Hematopoietic multipotent progenitor cell treated with erythropoietin and hydrocortisone succinate and interleukin-3 and kit ligand, for 6 days (in vitro differentiated cells): Measurements from ENCODE around the gene OR6M1.

ENCODE experiments used
- DNase-seq: peaks from one replicate; pipeline ENCODE4 v3.0.0-alpha.2; 2015

Gene OR6M1

GRCh38 chr11:123806249-123806648 is at the start of gene OR6M1:
TSS of gene OR6M1 (minus strand) at chr11:123806349. CDS start at chr11:123806349, 0 bp downstream.
- no peak for DNase-seq

- no peak for DNase-seq
Measured at GRCh38 chr11:123853038-123853437, 46.9 kb upstream of the OR6M1 start.

- no peak for DNase-seq
Measured at GRCh38 chr11:123852321-123852720, 46.2 kb upstream of the OR6M1 start.

- DNase-seq, result no peak
Measured at GRCh38 chr11:123851110-123851509, 45.0 kb upstream of the OR6M1 start.

GRCh38 chr11:123841174-123841573 is 35.0 kb upstream of the OR6M1 start:
- DNase-seq, result no peak

- no peak for DNase-seq
Measured at GRCh38 chr11:123839131-123839530, 33.0 kb upstream of the OR6M1 start.

- no peak for DNase-seq
Measured at GRCh38 chr11:123838659-123839058, 32.5 kb upstream of the OR6M1 start.

GRCh38 chr11:123838199-123838598 is 32.0 kb upstream of the OR6M1 start:
- DNase-seq, result no peak

- no peak for DNase-seq
Measured at GRCh38 chr11:123833095-123833494, 26.9 kb upstream of the OR6M1 start.

- no peak for DNase-seq
Measured at GRCh38 chr11:123829745-123830144, 23.6 kb upstream of the OR6M1 start.

- DNase-seq, result no peak
Measured at GRCh38 chr11:123822599-123822998, 16.4 kb upstream of the OR6M1 start.

- DNase-seq, result no peak
Measured at GRCh38 chr11:123822032-123822431, 15.9 kb upstream of the OR6M1 start.

- no peak for DNase-seq
Measured at GRCh38 chr11:123815122-123815521, 9.0 kb upstream of the OR6M1 start.

- DNase-seq, result no peak
Measured at GRCh38 chr11:123801765-123802164, 4.4 kb downstream of the OR6M1 start.

GRCh38 chr11:123800036-123800435 is 6.1 kb downstream of the OR6M1 start:
- no peak for DNase-seq

GRCh38 chr11:123799438-123799837 is 6.7 kb downstream of the OR6M1 start:
- no peak for DNase-seq

GRCh38 chr11:123798513-123799252 is 7.5 kb downstream of the OR6M1 start:
- no peak for DNase-seq

GRCh38 chr11:123798079-123798478 is 8.1 kb downstream of the OR6M1 start:
- no peak for DNase-seq

- DNase-seq, result no peak
Measured at GRCh38 chr11:123797541-123797940, 8.6 kb downstream of the OR6M1 start.

- no peak for DNase-seq
Measured at GRCh38 chr11:123797114-123797513, 9.0 kb downstream of the OR6M1 start.

- no peak for DNase-seq
Measured at GRCh38 chr11:123796226-123796625, 9.9 kb downstream of the OR6M1 start.

GRCh38 chr11:123783536-123783935 is 22.6 kb downstream of the OR6M1 start:
- no peak for DNase-seq

- no peak for DNase-seq
Measured at GRCh38 chr11:123778511-123778910, 27.6 kb downstream of the OR6M1 start.

GRCh38 chr11:123775715-123776549 is 30.2 kb downstream of the OR6M1 start:
- no peak for DNase-seq
